MCF 10A (cell line): ENCODE results near the gene PLEKHH1. TPM values are rescaled to one million over a fixed set of nuclear protein-coding genes. Genes with fewer than 3 reads are reported as not detected.

Experiments
- BruUV-seq: library from RNA; stranded (reverse); fragments of 400-500 nt; replicated peaks from 2 replicates; lab custom pipeline; 2021; lab: Mats Ljungman, UMichigan
- CTCF ChIA-PET: fragments of 300-600 bp; sonication (Branson Sonifier 250); formaldehyde crosslinking; extraction: SDS; loops from one replicate; lab custom pipeline; 2021; ENCODE audit warnings: antibody characterized with exemption, inconsistent platforms; lab: Yijun Ruan, JAX
- POLR2A ChIA-PET: fragments of 300-600, 350-650 bp; sonication (Branson Sonifier 250); formaldehyde crosslinking; extraction: SDS; loops from one replicate; lab custom pipeline; 2020; ENCODE audit warnings: antibody characterized with exemption, inconsistent platforms; lab: Yijun Ruan, JAX
- DNase-seq: peaks from one replicate; pipeline ENCODE4 v3.0.0-alpha.2; 2018; ENCODE audit not compliant: unreplicated experiment
- H3K27ac Mint-ChIP-seq: one replicate; pipeline ENCODE4 v1.8.0; 2022; ENCODE audit warnings: mild to moderate bottlenecking, low read depth, mixed read lengths; ENCODE audit not compliant: unreplicated experiment
- H3K27me3 Mint-ChIP-seq: one replicate; pipeline ENCODE4 v1.8.0; 2022; ENCODE audit warnings: mixed read lengths; ENCODE audit not compliant: insufficient read depth, unreplicated experiment
- H3K36me3 Mint-ChIP-seq: one replicate; pipeline ENCODE4 v1.8.0; 2022; ENCODE audit warnings: mild to moderate bottlenecking, moderate library complexity, mixed read lengths; ENCODE audit not compliant: insufficient read depth, unreplicated experiment
- H3K4me1 Mint-ChIP-seq: one replicate; pipeline ENCODE4 v1.8.0; 2022; ENCODE audit warnings: mixed read lengths; ENCODE audit not compliant: insufficient read depth, unreplicated experiment
- H3K4me3 Mint-ChIP-seq: one replicate; pipeline ENCODE4 v1.8.0; 2022; ENCODE audit warnings: mild to moderate bottlenecking, moderate library complexity, mixed read lengths; ENCODE audit not compliant: unreplicated experiment
- H3K9me3 Mint-ChIP-seq: one replicate; pipeline ENCODE4 v1.8.0; 2022; ENCODE audit warnings: mixed read lengths; ENCODE audit not compliant: unreplicated experiment
- intact Hi-C: fragments of 100-400 bp; cut with micrococcal nuclease; formaldehyde crosslinking; loops from 2 replicates; pipeline ENCODE4 v1.14.1; 2022
- total RNA-seq: library from RNA; stranded (reverse); gene quantifications from 2 replicates; pipeline ENCODE4 v1.2.3, GENCODE V29; 2022
- TF ChIP-seq, protein P1 (sequence below): fragments of 200-600 bp; IDR thresholded peaks from one replicate; pipeline ENCODE4 v1.8.0; 2022; ENCODE audit warnings: antibody characterized with exemption, mild to moderate bottlenecking; ENCODE audit not compliant: unreplicated experiment

PLEKHH1 gene
- total RNA-seq, 1 experiment from 2014 or later: 5.8 TPM

DNA sequence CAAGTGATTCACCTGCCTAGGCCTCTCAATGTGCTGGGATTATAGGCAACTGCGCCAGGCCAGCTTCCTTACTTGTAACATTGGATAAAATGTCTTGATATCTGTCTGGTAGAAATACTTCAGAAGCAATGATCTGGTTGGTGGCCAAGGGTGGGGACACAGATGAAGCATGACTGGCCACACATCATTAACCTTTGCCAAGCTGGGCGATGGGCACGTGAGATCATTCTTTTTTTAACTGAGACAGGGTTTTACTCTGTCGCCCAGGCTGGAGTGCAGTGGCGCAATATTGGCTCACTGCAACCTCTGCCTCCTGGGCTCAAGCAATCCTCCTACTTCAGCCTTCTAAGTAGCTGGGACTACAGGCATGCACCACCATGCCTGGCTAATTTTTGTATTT lies 31.1 kb downstream of the PLEKHH1 start:
- Mint-ChIP-seq H3K4me1 (peaks cover 12% of the 10 kb centered on the region), H3K9me3 (no peaks in the 10 kb centered on the region), H3K36me3 (no peaks in the 10 kb centered on the region), H3K27ac (no peak overlapping the region), H3K27me3 (no peaks in the 10 kb centered on the region), H3K4me3 (no peak overlapping the region)
- POLR2A ChIA-PET: no interaction called here
- DNase-seq: peak; percentile 40
- TF ChIP-seq, protein P1, sequence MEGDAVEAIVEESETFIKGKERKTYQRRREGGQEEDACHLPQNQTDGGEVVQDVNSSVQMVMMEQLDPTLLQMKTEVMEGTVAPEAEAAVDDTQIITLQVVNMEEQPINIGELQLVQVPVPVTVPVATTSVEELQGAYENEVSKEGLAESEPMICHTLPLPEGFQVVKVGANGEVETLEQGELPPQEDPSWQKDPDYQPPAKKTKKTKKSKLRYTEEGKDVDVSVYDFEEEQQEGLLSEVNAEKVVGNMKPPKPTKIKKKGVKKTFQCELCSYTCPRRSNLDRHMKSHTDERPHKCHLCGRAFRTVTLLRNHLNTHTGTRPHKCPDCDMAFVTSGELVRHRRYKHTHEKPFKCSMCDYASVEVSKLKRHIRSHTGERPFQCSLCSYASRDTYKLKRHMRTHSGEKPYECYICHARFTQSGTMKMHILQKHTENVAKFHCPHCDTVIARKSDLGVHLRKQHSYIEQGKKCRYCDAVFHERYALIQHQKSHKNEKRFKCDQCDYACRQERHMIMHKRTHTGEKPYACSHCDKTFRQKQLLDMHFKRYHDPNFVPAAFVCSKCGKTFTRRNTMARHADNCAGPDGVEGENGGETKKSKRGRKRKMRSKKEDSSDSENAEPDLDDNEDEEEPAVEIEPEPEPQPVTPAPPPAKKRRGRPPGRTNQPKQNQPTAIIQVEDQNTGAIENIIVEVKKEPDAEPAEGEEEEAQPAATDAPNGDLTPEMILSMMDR: no peak
- intact Hi-C loops: no loop called here
- BruUV-seq: no TSS peak
- CTCF ChIA-PET: interaction anchor here (0.6 to 7.8 kb wide), 9 partner anchors 20 to 144 kb away, joined by 3 to 75 read pairs (median 4); no protein-coding TSS in a partner anchor

DNA sequence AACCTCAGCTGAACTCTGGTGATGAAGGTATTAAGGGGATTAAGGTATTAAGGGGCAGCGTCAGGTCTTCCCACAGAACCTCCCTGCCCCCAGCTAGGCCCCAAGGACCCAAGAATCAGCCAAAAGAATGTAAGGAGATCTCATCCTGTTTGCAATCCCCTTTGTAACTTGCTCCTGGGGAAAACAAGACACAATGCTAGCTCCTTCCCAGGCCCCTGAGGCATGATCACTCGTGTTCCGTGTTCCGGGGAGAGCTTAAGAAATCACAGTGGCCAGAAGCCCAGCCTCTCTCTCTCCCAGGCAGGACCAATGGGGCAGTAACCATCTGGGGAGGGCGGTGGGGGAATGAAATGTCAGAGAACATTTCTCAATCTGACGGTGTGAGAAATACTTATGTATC lies 33.8 kb downstream of the PLEKHH1 start:
- POLR2A ChIA-PET: interaction anchor here (0.6 to 1.1 kb wide), 4 partner anchors 13 to 1059 kb away, joined by 3 to 5 read pairs (median 3); partner anchors contain the start of genes GPHN and PLEKHH1
- intact Hi-C loops: no loop called here
- DNase-seq: peak; percentile 70
- Mint-ChIP-seq H3K4me3 (no peak overlapping the region), H3K9me3 (no peaks in the 10 kb centered on the region), H3K27ac (no peak overlapping the region), H3K27me3 (no peaks in the 10 kb centered on the region), H3K36me3 (no peaks in the 10 kb centered on the region), H3K4me1 (peaks cover 18% of the 10 kb centered on the region)
- CTCF ChIA-PET: interaction anchor here (0.6 to 12.0 kb wide), 5 partner anchors 15 to 139 kb away, joined by 3 to 221 read pairs (median 4); no protein-coding TSS in a partner anchor
- BruUV-seq: no TSS peak
- TF ChIP-seq, protein P1: no peak

- CTCF ChIA-PET: interaction anchor here (0.6 to 12.0 kb wide), 8 partner anchors 10 to 140 kb away, joined by 3 to 221 read pairs (median 4); no protein-coding TSS in a partner anchor
- BruUV-seq: no TSS peak
- no peaks in the 10 kb centered on the region for H3K36me3 Mint-ChIP-seq
- no peaks in the 10 kb centered on the region for H3K27me3 Mint-ChIP-seq
- no peak overlapping the region for H3K4me3 Mint-ChIP-seq
- peaks cover 18% of the 10 kb centered on the region for H3K4me1 Mint-ChIP-seq
- DNase-seq: peak; percentile 63
- POLR2A ChIA-PET: interaction anchor here (1.0 kb wide), 1 partner anchor 41 kb away, joined by 3 read pairs; no protein-coding TSS in a partner anchor
- no peaks in the 10 kb centered on the region for H3K9me3 Mint-ChIP-seq
- no peak overlapping the region for H3K27ac Mint-ChIP-seq
- TF ChIP-seq, protein P1: no peak
- intact Hi-C loops: no loop called here
These were observed 34.6 kb downstream of the PLEKHH1 start for GRCh38 chr14:67567654-67568053.

- no peak overlapping the region for H3K4me3 Mint-ChIP-seq
- H3K27me3 Mint-ChIP-seq: no peaks in the 10 kb centered on the region
- TF ChIP-seq, protein P1: no peak
- DNase-seq: no peak
- no TSS peak for BruUV-seq
- H3K27ac Mint-ChIP-seq: no peak overlapping the region
- peaks cover 16% of the 10 kb centered on the region for H3K4me1 Mint-ChIP-seq
- H3K9me3 Mint-ChIP-seq: no peaks in the 10 kb centered on the region
- H3K36me3 Mint-ChIP-seq: no peaks in the 10 kb centered on the region
- intact Hi-C loops: no loop called here
- POLR2A ChIA-PET: no interaction called here
- CTCF ChIA-PET: interaction anchor here (2.0 to 12.0 kb wide), 3 partner anchors 31 to 141 kb away, joined by 5 to 221 read pairs (median 30); no protein-coding TSS in a partner anchor
These were observed 36.0 kb downstream of the PLEKHH1 start for GRCh38 chr14:67569011-67569650.
